Endothelial cell of umbilical vein (primary cell): ENCODE data around the gene KRT83.

Experiments
- EZH2 ChIP-seq: IDR thresholded peaks from 2 replicates; pipeline ENCODE4 v1.6.1; 2012; ENCODE audit warnings: borderline replicate concordance, low read depth, mild to moderate bottlenecking, moderate library complexity, low read length, inconsistent platforms; ENCODE audit not compliant: severe bottlenecking
- FOS ChIP-seq: IDR thresholded peaks from 2 replicates; pipeline ENCODE4 v1.6.1; 2011; ENCODE audit warnings: mild to moderate bottlenecking, low read length, moderate library complexity, borderline replicate concordance; ENCODE audit not compliant: insufficient read depth
- JUN ChIP-seq: IDR thresholded peaks from 2 replicates; pipeline ENCODE4 v1.6.1; 2011; ENCODE audit warnings: borderline replicate concordance, low read depth; ENCODE audit not compliant: insufficient read length, insufficient read depth
- MYC ChIP-seq: IDR thresholded peaks from one replicate; pipeline ENCODE4 v1.6.1; 2011; ENCODE audit warnings: mild to moderate bottlenecking, low read depth, low read length
- POLR2A ChIP-seq: IDR thresholded peaks from 2 replicates; pipeline ENCODE4 v1.6.1; 2012; ENCODE audit warnings: low read depth, mild to moderate bottlenecking, control low read depth, low read length
- TF ChIP-seq, protein P1 (sequence below), 2 donors: IDR thresholded peaks; 1 replicate in 1 of 2; 2 replicates in 1 of 2; pipeline ENCODE4 v1.5.1; 2011; ENCODE audit warnings: low read length in 2 of 2, mild to moderate bottlenecking in 2 of 2, moderate library complexity in 2 of 2, control low read depth in 1 of 2, inconsistent platforms in 1 of 2, low read depth in 1 of 2; ENCODE audit not compliant: insufficient read depth in 1 of 2; ENCODE audit errors: extremely low read depth in 1 of 2

DNA sequence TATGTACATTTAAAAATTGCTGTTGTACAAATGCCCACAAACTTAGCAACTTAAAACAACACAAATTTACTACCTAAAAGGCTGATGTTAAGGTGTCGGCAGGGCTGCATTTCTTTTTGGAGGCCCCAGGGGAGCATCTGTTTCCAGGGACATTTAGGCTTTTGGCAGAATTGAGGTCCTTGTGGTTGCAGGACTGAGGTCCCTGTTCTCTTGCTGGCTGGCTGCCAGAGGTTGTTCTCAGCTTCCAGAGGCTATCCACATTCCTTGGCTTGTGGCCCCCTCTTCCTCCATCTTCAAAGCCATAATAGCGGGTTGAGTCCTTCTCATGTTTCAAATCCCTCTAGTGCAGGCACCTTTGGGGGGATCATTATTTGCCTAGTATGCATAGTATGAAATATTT is 22.4 kb upstream of the KRT83 start:
- TF ChIP-seq JUN = no peak
- TF ChIP-seq, protein P1, sequence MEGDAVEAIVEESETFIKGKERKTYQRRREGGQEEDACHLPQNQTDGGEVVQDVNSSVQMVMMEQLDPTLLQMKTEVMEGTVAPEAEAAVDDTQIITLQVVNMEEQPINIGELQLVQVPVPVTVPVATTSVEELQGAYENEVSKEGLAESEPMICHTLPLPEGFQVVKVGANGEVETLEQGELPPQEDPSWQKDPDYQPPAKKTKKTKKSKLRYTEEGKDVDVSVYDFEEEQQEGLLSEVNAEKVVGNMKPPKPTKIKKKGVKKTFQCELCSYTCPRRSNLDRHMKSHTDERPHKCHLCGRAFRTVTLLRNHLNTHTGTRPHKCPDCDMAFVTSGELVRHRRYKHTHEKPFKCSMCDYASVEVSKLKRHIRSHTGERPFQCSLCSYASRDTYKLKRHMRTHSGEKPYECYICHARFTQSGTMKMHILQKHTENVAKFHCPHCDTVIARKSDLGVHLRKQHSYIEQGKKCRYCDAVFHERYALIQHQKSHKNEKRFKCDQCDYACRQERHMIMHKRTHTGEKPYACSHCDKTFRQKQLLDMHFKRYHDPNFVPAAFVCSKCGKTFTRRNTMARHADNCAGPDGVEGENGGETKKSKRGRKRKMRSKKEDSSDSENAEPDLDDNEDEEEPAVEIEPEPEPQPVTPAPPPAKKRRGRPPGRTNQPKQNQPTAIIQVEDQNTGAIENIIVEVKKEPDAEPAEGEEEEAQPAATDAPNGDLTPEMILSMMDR (IDR thresholded peaks at IDR 0.05; ENCODE audit: extremely low read depth in 1 of 2, insufficient read depth in 1 of 2, low read depth in 1 of 2, low read length in 2 of 2) = no peak
- no peak for TF ChIP-seq MYC
- no peak for TF ChIP-seq POLR2A
- TF ChIP-seq EZH2 = no peak
- TF ChIP-seq FOS = no peak
